ENCODE data around the gene MECP2. TPM values are rescaled to one million over a fixed set of nuclear protein-coding genes. Genes with fewer than 3 reads are reported as not detected.

MECP2 gene
- total RNA-seq, 1 experiment from 2014 or later = 30.6 TPM

DNA sequence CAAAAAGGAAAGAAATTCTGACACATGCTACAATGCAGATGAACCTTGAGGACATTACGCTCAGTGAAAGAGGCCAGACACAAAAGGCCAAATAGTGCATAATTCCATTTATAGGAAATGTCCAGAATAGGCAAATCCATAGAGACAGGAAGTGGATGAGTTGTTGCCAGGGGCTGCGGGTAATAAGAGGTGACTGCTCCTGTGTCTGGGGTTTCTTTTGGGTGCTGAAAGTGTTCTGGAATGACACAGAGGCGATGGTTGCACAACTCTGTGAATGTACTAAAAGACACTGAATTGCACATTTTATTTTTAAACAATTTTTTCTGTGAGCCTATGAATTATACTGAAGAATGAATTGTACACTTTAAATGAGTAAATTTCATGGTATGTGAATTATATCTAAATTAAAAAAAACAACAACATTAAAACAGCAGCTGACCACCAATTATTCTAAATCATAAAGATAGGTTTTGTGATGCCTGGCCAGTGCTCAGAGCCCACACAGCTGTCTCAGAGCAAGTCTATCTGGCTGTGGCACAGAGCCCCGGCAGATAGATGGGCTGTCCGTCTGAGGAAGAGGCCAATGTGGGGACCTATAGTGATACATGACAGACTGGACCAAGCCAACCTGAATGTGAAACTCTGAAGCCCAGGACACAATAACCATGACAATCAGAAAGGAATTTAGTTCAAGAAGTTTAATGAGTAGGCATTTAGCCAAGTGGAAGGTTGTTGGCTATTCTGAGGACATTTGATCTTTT is 54.3 kb downstream of the MECP2 start:
- no peaks in the 10 kb centered on the region for H3K9me3 Mint-ChIP-seq (ENCODE audit: unreplicated experiment)
- H3K27me3 ChIP-seq (replicated peaks; ENCODE audit: control insufficient read depth, insufficient read depth, low read length) = no peaks in the 10 kb centered on the region
- ChIA-PET CTCF (no interaction called here), POLR2A (no interaction called here)
- H3K4me3 Mint-ChIP-seq (ENCODE audit: unreplicated experiment) = no peak overlapping the region
- intact Hi-C loops (cut with micrococcal nuclease; ENCODE audit: unreplicated experiment) = no loop called here
- BruUV-seq (replicated peaks) = no TSS peak
- TF ChIP-seq, protein P1, sequence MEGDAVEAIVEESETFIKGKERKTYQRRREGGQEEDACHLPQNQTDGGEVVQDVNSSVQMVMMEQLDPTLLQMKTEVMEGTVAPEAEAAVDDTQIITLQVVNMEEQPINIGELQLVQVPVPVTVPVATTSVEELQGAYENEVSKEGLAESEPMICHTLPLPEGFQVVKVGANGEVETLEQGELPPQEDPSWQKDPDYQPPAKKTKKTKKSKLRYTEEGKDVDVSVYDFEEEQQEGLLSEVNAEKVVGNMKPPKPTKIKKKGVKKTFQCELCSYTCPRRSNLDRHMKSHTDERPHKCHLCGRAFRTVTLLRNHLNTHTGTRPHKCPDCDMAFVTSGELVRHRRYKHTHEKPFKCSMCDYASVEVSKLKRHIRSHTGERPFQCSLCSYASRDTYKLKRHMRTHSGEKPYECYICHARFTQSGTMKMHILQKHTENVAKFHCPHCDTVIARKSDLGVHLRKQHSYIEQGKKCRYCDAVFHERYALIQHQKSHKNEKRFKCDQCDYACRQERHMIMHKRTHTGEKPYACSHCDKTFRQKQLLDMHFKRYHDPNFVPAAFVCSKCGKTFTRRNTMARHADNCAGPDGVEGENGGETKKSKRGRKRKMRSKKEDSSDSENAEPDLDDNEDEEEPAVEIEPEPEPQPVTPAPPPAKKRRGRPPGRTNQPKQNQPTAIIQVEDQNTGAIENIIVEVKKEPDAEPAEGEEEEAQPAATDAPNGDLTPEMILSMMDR (IDR thresholded peaks at IDR 0.05; ENCODE audit: insufficient read depth in 1 of 2, low read depth in 1 of 2, low read length in 1 of 2, severe bottlenecking in 1 of 2, unreplicated experiment in 1 of 2) = no peak
- DNase-seq = no peak
- H3K4me3 ChIP-seq (ENCODE audit: low read depth, low read length) = no peak overlapping the region
- H3K27me3 Mint-ChIP-seq (ENCODE audit: insufficient read depth, unreplicated experiment) = no peaks in the 10 kb centered on the region
- H3K4me1 Mint-ChIP-seq (ENCODE audit: low read depth, unreplicated experiment) = peaks cover 9% of the 10 kb centered on the region
- peaks cover 31% of the 10 kb centered on the region for H3K36me3 Mint-ChIP-seq (ENCODE audit: insufficient read depth, unreplicated experiment)
- 0 out of 2 replicates have a peak, but pooled peaks cover 1% of the 10 kb centered on the region for H3K36me3 ChIP-seq (ENCODE audit: control insufficient read depth, insufficient read depth, low read length)
- no peaks in the 10 kb centered on the region for H3K9me3 ChIP-seq
- no peaks in the 10 kb centered on the region for H3K4me1 ChIP-seq
- no peak overlapping the region for H3K27ac Mint-ChIP-seq (ENCODE audit: unreplicated experiment)

DNA sequence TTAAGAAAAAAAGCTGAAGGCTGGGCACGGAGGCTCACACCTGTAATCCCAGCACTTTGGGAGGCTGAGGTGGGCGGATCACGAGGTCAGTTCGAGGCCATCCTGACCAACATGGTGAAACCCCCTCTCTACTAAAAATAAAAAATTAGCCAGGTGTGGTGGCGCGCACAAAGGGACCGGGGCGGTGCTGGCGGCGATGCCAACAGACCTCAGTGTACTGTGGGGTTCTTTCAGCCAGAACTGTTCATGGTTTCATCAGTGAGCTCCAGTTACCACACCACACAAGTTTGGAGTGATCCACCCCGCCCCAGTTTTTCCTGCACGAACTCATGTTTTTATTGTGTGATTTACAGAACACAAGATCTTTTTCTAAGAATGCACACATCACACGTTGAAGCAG is 56.7 kb downstream of the MECP2 start:
- Histone ChIP-seq H3K27me3 (replicated peaks; ENCODE audit: control insufficient read depth, insufficient read depth, low read length) (no peaks in the 10 kb centered on the region), H3K36me3 (ENCODE audit: control insufficient read depth, insufficient read depth, low read length) (0 out of 2 replicates have a peak, but pooled peaks cover 1% of the 10 kb centered on the region), H3K9me3 (no peaks in the 10 kb centered on the region), H3K4me3 (ENCODE audit: low read depth, low read length) (no peak overlapping the region), H3K4me1 (no peaks in the 10 kb centered on the region)
- Mint-ChIP-seq H3K36me3 (ENCODE audit: insufficient read depth, unreplicated experiment) (peaks cover 27% of the 10 kb centered on the region), H3K27ac (ENCODE audit: unreplicated experiment) (peak overlapping the region; percentile 53), H3K9me3 (ENCODE audit: unreplicated experiment) (no peaks in the 10 kb centered on the region), H3K4me3 (ENCODE audit: unreplicated experiment) (no peak overlapping the region), H3K4me1 (ENCODE audit: low read depth, unreplicated experiment) (peaks cover 9% of the 10 kb centered on the region), H3K27me3 (ENCODE audit: insufficient read depth, unreplicated experiment) (no peaks in the 10 kb centered on the region)
- TF ChIP-seq, protein P1 (IDR thresholded peaks at IDR 0.05; ENCODE audit: insufficient read depth in 1 of 2, low read depth in 1 of 2, low read length in 1 of 2, severe bottlenecking in 1 of 2, unreplicated experiment in 1 of 2) = no peak
- intact Hi-C loops (cut with micrococcal nuclease; ENCODE audit: unreplicated experiment) = no loop called here
- no peak for DNase-seq
- POLR2A ChIA-PET = no interaction called here
- CTCF ChIA-PET = no interaction called here
- BruUV-seq (replicated peaks) = no TSS peak

DNA sequence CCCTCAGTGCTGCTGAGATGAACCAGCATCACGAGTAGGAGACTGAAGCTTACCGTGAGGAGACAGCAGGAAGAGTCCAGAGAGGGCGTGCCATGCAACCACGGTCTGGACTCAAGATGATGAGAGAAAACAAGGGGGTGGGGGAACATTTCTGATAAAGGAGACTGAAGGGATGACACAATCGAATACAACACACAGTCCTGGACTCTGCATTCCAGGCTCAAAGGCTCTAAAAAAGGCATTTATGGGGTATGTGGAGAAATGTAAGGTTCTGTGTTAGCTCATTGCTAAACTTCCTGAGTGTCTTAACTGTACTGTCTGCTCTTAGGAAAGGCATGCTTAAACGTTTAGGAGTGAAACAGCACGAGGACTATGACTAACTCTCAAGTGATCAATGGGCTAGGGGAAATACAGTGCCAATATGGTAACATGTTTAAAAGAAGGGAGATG is 57.2 kb downstream of the MECP2 start:
- no TSS peak for BruUV-seq (replicated peaks)
- TF ChIP-seq, protein P1 (IDR thresholded peaks at IDR 0.05; ENCODE audit: insufficient read depth in 1 of 2, low read depth in 1 of 2, low read length in 1 of 2, severe bottlenecking in 1 of 2, unreplicated experiment in 1 of 2) = no peak
- no peaks in the 10 kb centered on the region for H3K27me3 ChIP-seq (replicated peaks; ENCODE audit: control insufficient read depth, insufficient read depth, low read length)
- ChIA-PET POLR2A (no interaction called here), CTCF (interaction anchor here (0.7 kb wide), 1 partner anchor 27 kb away, joined by 3 read pairs; no protein-coding TSS in a partner anchor)
- Mint-ChIP-seq H3K27me3 (ENCODE audit: insufficient read depth, unreplicated experiment) (no peaks in the 10 kb centered on the region), H3K4me3 (ENCODE audit: unreplicated experiment) (no peak overlapping the region), H3K27ac (ENCODE audit: unreplicated experiment) (peak overlapping the region; percentile 53), H3K36me3 (ENCODE audit: insufficient read depth, unreplicated experiment) (peaks cover 29% of the 10 kb centered on the region), H3K9me3 (ENCODE audit: unreplicated experiment) (no peaks in the 10 kb centered on the region), H3K4me1 (ENCODE audit: low read depth, unreplicated experiment) (peaks cover 9% of the 10 kb centered on the region)
- no peaks in the 10 kb centered on the region for H3K9me3 ChIP-seq
- H3K36me3 ChIP-seq (ENCODE audit: control insufficient read depth, insufficient read depth, low read length) = 0 out of 2 replicates have a peak, but pooled peaks cover 1% of the 10 kb centered on the region
- no peak overlapping the region for H3K4me3 ChIP-seq (ENCODE audit: low read depth, low read length)
- intact Hi-C loops (cut with micrococcal nuclease; ENCODE audit: unreplicated experiment) = no loop called here
- no peak for DNase-seq
- no peaks in the 10 kb centered on the region for H3K4me1 ChIP-seq

Measured in Caco-2 (cell line).